Effector CD8-positive, alpha-beta T cell (primary cell): ENCODE measurements around the gene WDR90.

ENCODE experiments used
- DNase-seq: peaks from one replicate; lab custom pipeline; 2025; lab: John Stamatoyannopoulos, UW

WDR90 gene

GRCh38 chr16:638836-639235 is 10.3 kb upstream of the WDR90 start:
- DNase-seq = no peak

- no peak for DNase-seq
Measured at GRCh38 chr16:640614-641013, 8.6 kb upstream of the WDR90 start.

GRCh38 chr16:641326-642188 is 7.6 kb upstream of the WDR90 start, which contains the start of gene MCRIP2:
TSS of gene MCRIP2 (plus strand) at chr16:641828. CDS start at chr16:641992, 164 bp downstream.
- peak; percentile 44 for DNase-seq

GRCh38 chr16:642189-643049 is 6.7 kb upstream of the WDR90 start:
- no peak for DNase-seq

- no peak for DNase-seq
Measured at GRCh38 chr16:643050-643368, 6.2 kb upstream of the WDR90 start.

- no peak for DNase-seq
Measured at GRCh38 chr16:644556-644955, 4.6 kb upstream of the WDR90 start.

GRCh38 chr16:645852-646678 is 3.1 kb upstream of the WDR90 start:
- DNase-seq = no peak

- DNase-seq = no peak
Measured at GRCh38 chr16:646679-647172, 2.4 kb upstream of the WDR90 start.

- no peak for DNase-seq
Measured at GRCh38 chr16:647173-647902, 1.8 kb upstream of the WDR90 start.

GRCh38 chr16:648071-648780 is 939 bp upstream of the WDR90 start:
- DNase-seq = no peak

- DNase-seq = no peak
Measured at GRCh38 chr16:649631-650030, 466 bp downstream of the WDR90 start.

- DNase-seq = no peak
Measured at GRCh38 chr16:651844-652243, 2.7 kb downstream of the WDR90 start.

- DNase-seq = no peak
Measured at GRCh38 chr16:652454-653305, 3.5 kb downstream of the WDR90 start.

GRCh38 chr16:654034-654433 is 4.9 kb downstream of the WDR90 start:
- no peak for DNase-seq

GRCh38 chr16:657487-657886 is 8.3 kb downstream of the WDR90 start:
- DNase-seq = no peak

GRCh38 chr16:658679-659571 is 9.8 kb downstream of the WDR90 start:
- no peak for DNase-seq

GRCh38 chr16:659618-660017 is 10.5 kb downstream of the WDR90 start:
- DNase-seq = no peak

- no peak for DNase-seq
Measured at GRCh38 chr16:660132-660458, 10.9 kb downstream of the WDR90 start.
